HG02970 (cell line): ENCODE measurements around the gene CYP2J2.
"Not testable (repeated sequence)": the region's sequence is repeated elsewhere in the genome, so short reads cannot be mapped to it uniquely, and the experiment has no call there.

ENCODE experiments used
- ATAC-seq: cut with Tn5 transposase; IDR thresholded peaks from one replicate; pipeline ENCODE4 v1.9.1; 2021; ENCODE audit warnings: mild to moderate bottlenecking, moderate library complexity, moderate number of reproducible peaks; ENCODE audit not compliant: unreplicated experiment, low FRiP score

CYP2J2 gene

DNA sequence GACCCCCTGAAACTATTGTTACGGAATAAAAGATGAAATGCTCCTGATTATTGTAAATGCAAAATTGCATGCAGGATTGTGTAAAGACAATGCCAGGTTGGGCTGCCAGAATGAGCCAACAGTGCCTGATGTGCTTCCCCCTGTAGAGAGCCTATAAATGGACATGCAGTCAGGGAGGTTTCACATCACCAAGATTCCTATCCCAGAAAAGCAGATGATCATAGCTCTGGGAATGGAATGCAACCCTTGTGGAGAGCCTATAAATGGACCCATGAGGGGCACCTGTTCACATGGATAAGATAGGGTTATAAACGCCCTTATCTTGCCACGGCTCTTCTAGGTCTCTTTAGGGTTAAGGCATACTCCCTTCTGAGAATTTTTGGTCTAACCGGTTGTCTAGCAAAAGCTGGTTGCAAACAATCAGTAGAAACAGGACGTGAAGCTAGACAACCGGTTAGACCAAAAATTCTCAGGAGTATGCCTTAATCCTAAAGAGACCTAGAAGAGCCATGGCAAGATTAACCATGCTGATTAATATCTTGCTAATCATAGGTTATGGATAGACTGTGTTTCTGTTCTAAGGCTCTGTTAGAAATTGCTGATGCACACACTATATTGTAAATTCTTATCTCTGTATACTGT lies 5.2 kb downstream of the CYP2J2 start:
- not testable (repeated sequence) for ATAC-seq

DNA sequence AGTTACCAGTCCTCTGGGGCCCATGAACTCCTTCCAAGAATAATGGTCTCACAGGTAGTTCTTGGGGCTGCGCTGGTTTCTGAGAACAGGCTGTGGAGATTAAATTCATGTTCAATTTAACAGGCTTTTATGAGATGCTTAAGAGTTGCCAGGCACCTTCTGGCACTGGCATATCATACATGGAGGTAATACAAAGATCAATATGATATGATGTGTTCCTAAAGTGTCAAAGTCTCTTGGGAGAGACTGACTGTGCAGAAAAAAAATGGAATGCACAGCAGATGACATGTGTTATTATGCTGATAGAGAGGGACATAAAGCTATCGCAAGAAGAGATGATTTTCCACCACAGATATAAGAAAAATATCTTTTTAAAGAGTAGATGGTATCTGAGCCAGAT lies 6.8 kb downstream of the CYP2J2 start:
- ATAC-seq = no peak

DNA sequence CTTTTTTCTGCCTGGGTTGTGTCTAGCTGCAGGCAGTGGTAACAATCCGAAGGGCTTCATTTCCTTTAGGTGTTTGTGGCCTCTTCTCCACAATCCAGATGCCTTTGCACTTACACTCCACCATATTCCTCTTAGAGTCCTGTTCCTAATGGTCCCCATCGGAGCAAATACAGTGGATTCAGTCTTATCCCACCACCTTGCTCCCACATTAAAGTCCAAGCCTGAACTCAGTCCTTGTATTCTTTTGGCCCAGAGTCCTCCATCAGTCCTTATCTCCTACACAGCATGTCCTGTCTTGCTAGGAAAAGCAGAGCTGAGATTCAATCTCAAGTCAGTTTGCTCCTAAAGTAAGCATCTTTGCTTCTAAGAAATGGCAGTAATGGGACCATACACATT lies 8.8 kb downstream of the CYP2J2 start:
- ATAC-seq = no peak

DNA sequence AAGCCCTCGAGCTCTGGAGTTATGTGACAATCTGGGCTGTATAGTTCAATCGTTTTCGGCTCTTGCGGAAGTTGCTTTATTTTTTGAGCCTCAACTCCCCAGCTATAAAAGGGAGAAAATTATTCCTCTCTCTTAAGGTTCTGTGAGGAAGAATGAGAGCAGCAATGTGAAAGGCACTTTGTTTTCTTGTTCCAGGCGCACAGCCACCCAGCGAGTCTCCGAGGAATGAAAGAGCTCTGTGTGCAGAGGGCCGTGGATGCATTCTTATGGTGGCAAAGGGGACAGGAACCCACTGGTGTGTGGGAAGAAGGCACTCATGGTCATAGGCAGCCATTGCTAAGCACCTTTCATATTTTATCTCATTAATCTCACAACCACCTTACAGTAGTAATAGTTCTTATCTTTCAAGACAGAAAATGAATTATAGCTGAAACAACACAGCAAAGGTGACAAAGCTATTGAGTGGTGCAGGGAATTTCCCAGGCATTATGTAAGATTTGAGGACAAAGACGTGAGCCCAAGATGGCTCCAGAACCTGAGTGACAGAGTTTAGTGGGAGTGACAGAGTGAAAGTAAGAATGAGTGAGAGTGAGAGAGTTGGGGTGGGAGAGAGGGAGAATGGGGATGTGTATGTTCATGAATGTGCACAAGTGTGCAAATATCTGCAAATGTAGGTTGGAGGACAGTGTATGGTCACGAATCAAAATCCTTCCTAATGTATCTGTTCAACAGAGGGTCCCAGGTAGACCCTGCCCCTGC lies 9.4 kb downstream of the CYP2J2 start:
- ATAC-seq = no peak

DNA sequence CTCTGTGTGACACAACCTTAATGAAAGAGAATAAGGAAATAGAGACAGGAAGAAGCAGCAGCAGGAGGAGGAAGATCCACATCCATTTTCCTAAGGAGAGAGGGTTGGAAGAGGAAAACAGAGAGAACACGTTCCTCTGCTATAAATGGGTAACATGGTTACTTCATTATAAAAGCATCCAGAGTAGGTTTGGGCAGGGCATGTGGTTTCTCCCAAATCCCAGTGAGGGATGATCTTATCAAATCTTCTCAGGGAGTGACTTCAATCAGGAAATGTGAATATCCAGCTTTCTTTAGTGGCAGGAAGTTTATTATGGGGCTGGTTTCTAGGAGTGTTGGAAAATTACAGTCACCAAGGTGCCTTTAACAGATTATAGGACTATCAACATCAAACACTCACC lies 11.1 kb downstream of the CYP2J2 start:
- no peak for ATAC-seq

DNA sequence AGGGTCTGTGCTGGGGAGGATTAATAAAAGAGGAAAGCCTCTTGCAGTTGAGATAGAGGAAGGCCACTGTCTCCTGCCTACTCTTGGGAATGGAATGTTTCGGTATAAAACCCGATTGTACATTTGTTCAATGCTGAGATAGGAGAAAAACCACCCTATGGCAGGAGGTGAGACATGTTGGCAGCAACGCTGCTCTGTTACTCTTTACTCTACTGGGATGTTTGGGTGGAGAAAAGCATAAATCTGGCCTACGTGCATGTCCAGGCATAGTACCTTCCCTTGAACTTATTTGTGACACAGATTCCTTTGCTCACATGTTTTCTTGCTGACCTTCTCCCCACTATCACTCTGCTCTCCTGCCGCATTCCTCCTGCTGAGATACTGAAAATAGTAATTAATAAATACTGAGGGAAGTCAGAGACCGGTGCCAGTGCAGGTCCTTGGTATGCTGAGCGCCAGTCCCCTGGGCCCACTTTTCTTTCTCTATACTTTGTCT lies 11.7 kb downstream of the CYP2J2 start:
- ATAC-seq = not testable (repeated sequence)

DNA sequence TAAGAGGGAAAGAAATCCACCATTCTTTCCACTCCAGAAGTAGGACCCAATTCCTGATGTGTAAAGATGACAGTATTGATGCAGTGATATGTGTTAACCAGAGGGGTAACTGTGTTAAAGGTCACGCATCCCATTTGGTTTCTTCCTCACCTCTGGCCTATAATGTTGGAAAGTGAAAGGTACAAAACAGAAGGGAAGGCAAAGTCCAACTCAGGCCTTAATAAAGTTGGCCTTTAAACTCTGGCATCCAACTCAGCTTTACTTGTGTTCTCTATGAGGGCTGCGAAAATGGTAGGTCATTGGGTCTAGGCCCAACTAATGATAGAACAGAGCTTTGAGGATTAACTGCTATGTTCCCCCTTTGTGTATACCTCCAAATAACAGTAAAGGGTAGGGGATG lies 17.9 kb downstream of the CYP2J2 start:
- no peak for ATAC-seq

DNA sequence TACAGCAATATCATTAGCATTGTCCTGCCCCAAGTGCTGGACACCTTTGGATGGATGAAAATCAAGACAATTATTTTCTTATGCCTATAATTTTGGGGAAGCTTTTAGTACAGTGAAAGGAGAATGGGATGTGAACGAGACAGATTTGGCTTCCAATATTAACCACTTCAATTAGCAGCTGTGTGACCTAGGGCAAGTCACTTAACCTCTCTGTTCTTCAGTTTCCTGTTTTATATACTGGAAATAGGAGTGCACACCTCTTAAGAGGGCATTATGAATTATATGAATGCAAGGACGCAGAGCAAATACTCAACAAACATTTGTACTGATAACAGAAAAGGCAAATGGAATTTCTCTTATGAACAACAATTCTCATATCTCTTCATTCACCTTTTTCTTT lies 18.5 kb downstream of the CYP2J2 start:
- ATAC-seq = no peak

DNA sequence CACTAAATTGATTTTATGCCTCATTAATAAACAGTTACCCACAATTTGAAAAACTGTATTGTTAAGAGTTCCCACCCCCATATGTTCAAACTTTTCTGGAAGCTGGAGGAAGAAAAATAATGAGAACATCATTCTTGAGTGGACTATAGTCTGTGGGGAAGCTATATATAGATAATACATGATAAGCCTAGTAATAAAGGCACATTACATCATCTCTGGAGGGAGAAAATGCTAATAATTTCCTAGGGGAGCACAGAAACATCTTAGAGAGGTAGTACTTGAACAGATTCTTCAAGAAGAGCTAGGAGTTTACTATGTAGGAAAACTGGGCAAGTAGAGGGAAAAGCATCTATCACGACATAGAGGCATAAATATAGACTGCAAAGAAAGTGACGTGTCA lies 19.6 kb downstream of the CYP2J2 start:
- ATAC-seq = no peak

DNA sequence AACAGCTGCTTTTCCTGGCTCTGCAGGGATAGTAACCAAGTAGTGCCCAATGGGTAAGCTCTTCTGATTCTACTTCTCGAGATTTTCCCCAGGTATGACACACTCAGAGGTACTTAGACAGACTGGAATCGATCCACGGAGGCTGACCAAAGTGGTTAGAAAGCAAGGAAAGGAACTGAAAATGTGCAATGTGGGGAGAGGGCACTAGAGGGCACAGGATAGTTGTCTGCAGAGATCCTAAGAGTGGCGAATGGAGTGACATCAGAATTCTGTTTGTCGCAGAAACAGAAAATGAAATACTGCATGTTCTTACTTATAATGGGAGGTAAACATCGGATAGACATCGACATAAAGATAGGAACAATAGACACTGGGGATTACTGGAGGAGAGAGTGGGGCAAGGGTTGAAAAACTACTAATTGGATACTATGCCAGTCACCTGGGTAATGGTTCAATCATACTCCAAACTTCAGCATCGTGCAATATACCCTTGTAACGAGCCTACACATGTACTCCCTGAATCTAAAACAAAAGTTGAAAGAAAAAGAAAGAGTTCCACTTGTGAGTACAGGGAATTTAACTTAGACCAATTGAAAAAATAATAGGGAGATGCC lies 23.3 kb downstream of the CYP2J2 start:
- ATAC-seq = peak; percentile 75

DNA sequence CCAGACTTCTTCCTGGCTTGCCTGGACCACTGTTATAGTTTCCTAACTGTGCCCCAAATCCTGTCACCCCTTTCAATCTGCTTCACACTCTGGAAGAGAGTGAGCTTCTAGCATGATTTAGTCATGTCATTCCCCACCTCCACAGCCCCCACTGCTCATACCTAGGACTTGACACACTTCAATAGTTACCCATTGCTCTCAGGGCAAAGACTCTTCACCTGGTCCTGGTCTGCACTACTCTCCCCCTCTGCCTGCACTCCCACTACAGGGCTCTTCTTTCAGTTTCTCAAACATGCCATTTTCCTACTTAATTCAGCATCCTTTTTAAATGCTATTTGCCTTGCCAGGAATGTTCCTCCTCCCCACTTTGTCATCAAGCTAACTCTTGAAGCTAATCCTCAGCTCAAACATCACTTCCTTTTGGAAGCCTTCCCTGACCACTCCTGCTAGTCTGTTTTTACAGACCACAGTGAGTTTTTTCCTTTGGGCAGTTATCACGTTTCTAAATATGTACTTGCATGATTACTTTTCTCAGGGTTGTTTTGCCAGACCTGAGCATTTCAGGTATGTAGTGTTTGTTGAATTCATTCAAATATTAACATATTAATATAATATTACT lies 24.7 kb downstream of the CYP2J2 start:
- ATAC-seq = no peak

DNA sequence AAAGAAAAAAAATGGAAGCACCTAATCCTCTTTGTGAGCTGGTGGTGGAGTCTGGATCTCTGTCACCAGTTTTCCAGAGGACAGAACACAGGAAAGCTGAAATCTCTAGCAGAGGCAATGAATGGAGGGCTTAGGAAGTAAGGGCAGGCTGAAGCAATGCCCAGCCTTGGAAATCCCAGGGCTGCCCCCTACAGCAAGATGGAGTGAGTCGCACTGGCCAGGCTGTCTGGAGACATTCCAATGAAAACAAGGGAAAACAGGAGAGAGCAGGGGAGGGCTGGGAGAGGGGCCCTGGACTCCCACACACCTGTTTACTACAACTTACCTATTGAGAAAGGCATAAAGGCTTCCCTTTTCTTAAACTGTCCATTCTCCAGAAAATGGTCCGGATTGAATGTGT lies 25.9 kb downstream of the CYP2J2 start:
- no peak for ATAC-seq

DNA sequence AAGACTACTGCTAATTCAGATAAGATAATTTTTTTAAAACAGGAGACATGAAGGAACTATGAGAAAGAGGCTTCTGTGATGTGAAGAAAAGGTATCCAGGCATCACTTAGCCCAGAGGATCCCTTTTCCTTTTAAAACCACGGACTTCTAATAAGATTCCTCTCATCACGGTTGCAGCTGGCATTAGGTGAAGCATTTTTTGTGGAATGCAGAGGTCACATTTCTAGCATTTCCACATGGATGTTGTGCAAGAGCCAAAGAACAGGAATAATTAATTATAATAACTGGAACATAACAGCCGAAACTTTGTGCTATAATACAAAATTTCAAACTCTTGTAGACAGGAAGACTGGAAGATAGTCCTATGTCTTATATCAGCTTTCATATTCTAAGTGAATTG lies 27.6 kb downstream of the CYP2J2 start:
- ATAC-seq = no peak

DNA sequence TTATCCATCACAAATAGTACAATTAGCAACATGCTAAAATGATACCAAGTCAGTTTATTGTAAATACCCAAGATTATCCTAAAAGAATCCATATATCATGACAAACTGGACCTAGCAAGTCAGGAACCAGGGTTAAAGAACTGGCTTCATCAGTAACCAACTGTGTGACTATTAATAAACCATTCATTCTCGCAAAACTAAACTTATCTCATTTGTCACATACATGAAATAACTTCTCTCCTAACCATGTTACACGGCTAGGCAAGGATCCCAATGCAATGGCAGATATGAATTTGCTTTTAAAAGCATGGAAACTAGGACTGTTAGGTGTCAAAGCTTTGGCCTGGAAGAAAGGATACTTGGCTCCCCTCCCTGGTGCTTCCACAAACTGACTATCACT lies 29.4 kb downstream of the CYP2J2 start:
- no peak for ATAC-seq

DNA sequence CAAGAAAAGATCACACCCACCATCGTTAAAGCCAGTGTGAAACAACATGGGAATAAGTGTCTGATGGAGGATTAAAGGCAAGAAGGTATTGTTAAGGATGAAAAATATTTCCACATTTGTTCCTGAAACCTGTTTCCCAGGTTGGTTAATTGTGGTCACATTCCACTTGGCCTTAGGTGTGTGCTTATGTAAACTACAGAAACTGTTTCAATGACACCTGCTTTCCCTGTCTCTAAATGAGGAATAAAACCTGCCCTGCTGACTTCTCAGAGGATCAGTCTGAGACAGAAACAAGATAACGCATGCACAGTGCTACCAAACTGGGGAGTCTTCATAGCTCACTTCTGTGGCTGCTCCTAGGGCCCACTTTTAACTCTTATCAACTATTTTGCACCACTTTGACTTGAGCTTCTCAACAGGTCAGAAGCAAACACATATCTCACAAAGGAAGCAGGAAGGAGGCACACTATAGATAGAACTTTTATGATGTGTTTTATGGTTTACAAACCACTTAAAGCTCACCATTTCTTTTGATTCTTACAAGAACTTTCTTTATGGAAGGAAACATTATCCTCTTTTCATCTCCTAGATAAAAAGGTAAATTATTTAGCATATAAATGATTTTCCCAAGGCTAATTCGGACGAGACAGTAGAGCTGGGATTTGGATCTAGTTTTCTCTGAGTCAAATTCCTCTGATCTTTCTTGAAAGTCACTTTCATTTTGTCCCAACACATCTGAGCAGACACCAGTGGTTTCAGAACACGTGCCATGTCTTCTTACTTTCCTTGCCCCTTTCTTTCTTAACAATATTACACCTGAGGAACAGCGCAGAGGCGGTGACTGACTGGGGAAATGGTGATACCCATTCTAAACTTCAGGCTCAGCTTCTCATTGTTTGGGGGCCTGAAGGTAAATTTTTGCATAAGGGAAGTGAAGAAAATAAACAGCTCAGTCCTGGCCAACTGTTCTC lies 33.4 kb downstream of the CYP2J2 start:
- ATAC-seq = no peak

DNA sequence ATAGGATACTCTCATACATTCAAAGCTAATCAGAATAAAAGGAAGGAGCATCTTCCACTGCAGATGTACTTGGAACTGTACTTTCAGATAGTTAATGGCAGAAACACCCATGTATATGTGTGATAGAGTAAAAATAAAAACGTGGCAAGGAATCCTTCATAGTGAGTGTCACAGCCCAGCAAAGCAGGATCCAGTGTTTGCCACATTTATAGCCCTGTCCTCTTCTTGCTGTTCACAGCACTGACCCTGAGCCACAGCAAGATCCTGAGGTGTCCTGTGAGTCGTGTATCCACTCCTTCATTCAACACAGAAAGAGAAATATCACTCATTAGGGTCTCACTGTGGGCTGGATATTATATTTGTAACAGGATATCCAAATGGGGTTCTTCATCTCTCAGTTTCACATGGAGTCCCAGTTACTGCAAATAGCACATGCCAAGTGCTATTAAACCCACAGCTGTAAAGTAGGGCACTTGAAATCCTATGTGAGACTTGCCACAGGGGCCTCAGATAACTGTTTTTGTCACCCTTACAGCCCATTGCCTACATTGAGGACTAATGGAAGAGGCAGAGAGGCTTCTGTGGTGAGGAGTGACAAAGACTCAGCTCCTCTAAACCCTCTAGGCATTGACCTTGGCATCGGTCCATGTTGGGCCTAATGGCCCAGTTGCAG lies 41.3 kb downstream of the CYP2J2 start:
- ATAC-seq = no peak

DNA sequence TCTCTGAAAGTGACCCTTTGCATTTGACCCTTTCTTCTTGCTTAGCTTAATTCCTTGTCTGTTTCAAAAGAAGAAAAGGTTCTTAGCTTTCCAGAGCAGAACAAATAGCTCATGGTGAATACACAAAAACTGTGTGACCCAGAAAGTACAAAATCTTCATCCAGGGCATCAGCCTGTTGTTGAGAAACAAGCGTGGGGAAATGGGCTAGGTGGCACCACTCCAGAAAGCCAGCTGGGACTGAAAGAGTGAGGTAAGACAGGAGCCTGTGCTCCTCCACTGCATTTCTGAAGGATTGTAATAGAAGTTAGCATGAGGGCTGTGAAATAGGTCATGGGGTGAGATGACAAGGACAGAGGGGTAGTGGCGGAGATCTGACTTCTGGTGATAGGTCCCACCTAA lies 45.8 kb downstream of the CYP2J2 start:
- ATAC-seq = no peak

DNA sequence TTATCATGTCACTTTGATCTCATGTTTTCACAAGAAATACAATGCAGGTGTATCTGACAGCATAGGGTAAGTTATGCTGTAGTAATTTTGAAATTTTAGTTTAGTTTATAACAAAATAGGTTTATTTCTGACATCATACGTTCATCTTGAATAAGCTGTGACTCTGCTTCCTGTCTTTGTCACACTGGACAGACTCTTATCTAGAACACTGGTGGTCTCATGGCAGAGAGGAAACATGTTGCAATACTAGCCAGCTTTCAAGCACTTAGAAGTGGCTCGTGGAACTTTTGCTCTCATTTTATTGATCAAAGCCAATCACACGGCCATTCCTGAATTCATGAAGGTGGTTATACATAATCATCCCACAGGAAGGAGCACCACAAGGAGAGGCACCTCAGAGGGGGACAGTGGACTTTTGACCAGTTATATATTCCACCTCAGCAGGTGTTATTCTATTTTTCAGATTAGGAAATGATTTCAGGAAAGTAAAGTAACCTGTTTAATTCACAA lies 46.5 kb downstream of the CYP2J2 start:
- no peak for ATAC-seq

DNA sequence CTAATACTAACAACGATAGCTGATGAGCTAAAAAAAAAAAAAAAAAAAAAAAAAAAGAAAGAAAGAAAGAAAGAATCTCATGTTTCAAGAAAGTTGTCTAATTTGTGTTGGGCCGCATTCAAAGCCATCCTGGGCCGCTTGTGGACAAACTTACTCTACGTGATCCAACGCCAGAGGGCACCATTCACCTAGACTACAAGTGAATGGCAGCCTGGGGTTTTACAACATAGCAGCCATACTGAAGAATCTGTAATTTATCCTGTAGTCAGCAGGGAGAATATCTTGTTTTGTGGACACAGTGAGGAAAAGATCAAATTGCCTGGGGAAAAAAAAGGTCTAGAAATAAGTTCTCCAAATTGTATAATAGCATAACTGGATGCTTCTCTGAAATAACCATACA lies 47.0 kb downstream of the CYP2J2 start:
- ATAC-seq = no peak
